GM18951 (cell line): ENCODE measurements around the gene ITPRIPL2.

ENCODE experiments used
- POLR2A ChIP-seq: IDR thresholded peaks from 4 replicates; pipeline ENCODE4 v1.6.1; 2011; ENCODE audit warnings: mild to moderate bottlenecking; ENCODE audit not compliant: insufficient read length, insufficient read depth; ENCODE audit errors: extremely low read depth
- in situ Hi-C: fragments of 300-500 bp; cut with MboI; formaldehyde crosslinking; loops from one replicate; pipeline ENCODE4 v1.12.0; 2022; ENCODE audit warnings: low sequenced_read_pairs, mixed read lengths, inconsistent platforms; ENCODE audit not compliant: unreplicated experiment

ITPRIPL2 gene

GRCh38 chr16:19085679-19086200 lies 28.0 kb upstream of the ITPRIPL2 start:
- no peak for TF ChIP-seq POLR2A
- in situ Hi-C loops = loop anchor here (5.0 to 10.0 kb wide), 2 partner anchors 92 to 419 kb away; no protein-coding TSS in a partner anchor

DNA sequence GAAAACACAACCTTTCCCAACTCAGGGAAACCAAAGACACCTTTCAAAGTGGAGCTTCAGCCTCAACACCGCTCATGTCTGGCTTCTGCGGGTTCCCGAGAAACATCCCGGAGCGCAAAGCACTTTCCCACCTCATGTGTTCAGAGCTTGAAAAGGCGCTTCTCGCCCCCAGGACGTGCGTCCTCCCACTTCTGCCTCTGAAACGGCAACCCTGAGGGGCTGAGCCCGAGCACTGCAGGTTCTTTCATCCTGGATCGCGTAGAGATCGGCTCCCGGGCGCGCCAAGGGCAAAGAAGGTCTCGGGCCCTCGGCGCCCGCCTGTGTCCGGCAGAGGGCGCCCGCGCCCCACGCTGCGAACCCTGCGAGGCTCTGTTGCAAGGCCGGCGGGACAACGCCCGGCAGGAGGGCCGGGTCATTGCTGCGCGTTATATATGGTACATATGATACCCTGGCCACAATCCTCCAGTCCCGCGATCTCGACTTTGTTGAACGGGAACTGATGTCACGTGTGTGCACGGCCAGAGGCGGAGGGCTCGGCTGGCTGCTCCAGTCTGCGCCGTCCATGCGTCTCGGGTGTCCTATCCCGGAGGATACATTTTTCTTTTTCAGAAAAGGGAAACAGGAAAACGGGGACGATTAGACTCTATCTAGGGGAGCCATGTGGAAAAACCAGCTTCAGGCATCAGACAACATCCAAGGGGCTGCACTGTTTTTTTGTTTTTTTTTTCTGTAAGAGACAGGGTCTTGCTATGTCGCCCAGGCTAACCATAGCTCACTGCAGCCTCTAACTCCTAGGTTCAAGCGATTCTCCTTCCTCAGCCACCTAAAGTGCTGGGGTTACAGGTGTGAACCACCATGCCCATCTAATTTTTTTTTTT lies 27.2 kb upstream of the ITPRIPL2 start:
- in situ Hi-C loops = loop anchor here (5.0 to 10.0 kb wide), 2 partner anchors 91 to 418 kb away; no protein-coding TSS in a partner anchor
- TF ChIP-seq POLR2A = no peak

DNA sequence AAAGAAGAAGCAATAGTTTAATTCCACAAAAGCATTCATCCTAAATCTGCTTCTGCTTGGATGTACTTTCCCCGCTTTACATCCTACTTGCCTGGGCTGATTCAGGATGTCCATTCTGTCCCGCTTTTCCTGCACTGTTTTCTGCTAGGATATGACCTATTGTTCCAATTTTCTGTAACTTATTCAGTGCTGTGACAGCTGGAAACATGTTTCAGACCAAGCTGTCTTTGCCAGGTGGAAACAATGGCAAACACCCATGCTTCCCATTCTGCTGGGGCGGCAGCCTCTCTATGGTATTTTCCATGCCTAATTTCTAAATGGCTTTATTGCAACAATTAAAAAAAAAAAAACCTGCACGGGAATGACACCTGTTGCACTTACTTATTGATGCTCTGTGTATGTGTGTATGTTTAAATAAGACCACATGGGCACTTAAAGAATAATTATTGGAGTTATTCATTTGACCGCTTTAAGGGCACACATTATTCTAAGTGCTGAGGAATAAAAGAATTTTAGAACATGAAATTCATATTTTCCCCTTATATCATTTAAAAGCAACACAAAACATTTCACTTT lies 25.3 kb upstream of the ITPRIPL2 start:
- in situ Hi-C loops = loop anchor here (5.0 to 10.0 kb wide), 2 partner anchors 89 to 416 kb away; no protein-coding TSS in a partner anchor
- TF ChIP-seq POLR2A = no peak

- TF ChIP-seq POLR2A = no peak
- in situ Hi-C loops = loop anchor here (5.0 to 10.0 kb wide), 2 partner anchors 88 to 415 kb away; no protein-coding TSS in a partner anchor
Observed at GRCh38 chr16:19089410-19089955, 24.3 kb upstream of the ITPRIPL2 start.

DNA sequence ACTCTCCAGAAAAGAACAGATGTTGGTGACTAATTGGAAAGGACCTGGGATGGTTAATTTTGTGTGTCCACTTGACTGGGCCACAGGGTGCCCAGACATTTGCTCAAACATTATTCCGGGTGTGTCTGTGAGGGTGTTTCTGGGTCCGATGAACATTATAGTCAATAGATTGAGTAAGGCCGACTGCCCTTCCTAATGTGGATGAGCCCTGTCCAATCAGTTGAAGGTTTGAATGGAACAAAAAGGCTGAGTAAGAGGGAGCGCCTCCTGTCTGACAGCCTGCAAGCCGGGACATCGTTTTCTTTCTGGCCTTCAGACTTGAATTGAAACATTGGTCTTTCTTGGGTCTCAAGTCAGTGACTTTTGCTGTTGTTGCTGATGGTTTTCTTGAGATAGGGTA lies 22.8 kb upstream of the ITPRIPL2 start:
- in situ Hi-C loops = no loop called here
- TF ChIP-seq POLR2A = no peak

- no peak for TF ChIP-seq POLR2A
- in situ Hi-C loops = no loop called here
Observed at GRCh38 chr16:19092653-19093410, 20.9 kb upstream of the ITPRIPL2 start.

- in situ Hi-C loops = no loop called here
Observed at GRCh38 chr16:19093631-19094541, 19.9 kb upstream of the ITPRIPL2 start.

GRCh38 chr16:19094542-19095365 lies 19.0 kb upstream of the ITPRIPL2 start:
- in situ Hi-C loops = no loop called here

More at GRCh38 chr16:19093631-19094541, 19.9 kb upstream of the ITPRIPL2 start:
- no peak for TF ChIP-seq POLR2A

GRCh38 chr16:19095654-19096053 lies 18.1 kb upstream of the ITPRIPL2 start:
- TF ChIP-seq POLR2A = no peak
- in situ Hi-C loops = no loop called here

More at GRCh38 chr16:19094542-19095365, 19.0 kb upstream of the ITPRIPL2 start:
- no peak for TF ChIP-seq POLR2A

- in situ Hi-C loops = no loop called here
- TF ChIP-seq POLR2A = no peak
Observed at GRCh38 chr16:19098173-19098572, 15.6 kb upstream of the ITPRIPL2 start.

GRCh38 chr16:19102187-19102872 lies 11.4 kb upstream of the ITPRIPL2 start:
- in situ Hi-C loops = no loop called here
- TF ChIP-seq POLR2A = no peak

- in situ Hi-C loops = no loop called here
- TF ChIP-seq POLR2A = no peak
Observed at GRCh38 chr16:19104607-19105006, 9.2 kb upstream of the ITPRIPL2 start.
